HL-60 (cell line): ENCODE measurements around the gene HMCN2.

Experiments
- DNase-seq, 2 experiments: peaks; one replicate each; pipeline ENCODE4 v3.0.0-alpha.2; 2010 to 2020; ENCODE audit warnings: low read depth in 1 of 2, low spot score in 1 of 2
- H3K27ac ChIP-seq: fragments of 250-450 bp; sonication (Bioruptor Pico); replicated peaks from 2 replicates; pipeline ENCODE4 v1.5.1; 2020; ENCODE audit warnings: mild to moderate bottlenecking, moderate library complexity
- H3K27me3 ChIP-seq: fragments of 250-450 bp; sonication (Bioruptor Pico); 2 replicates; pipeline ENCODE4 v1.5.1; 2021; ENCODE audit warnings: mild to moderate bottlenecking, moderate library complexity; ENCODE audit not compliant: insufficient read depth, poor library complexity, severe bottlenecking
- H3K4me3 ChIP-seq: replicated peaks from 2 replicates; pipeline ENCODE4 v1.5.1; 2011; ENCODE audit warnings: mild to moderate bottlenecking, control low read depth, low read length; ENCODE audit not compliant: insufficient read depth
- CTCF ChIP-seq: IDR thresholded peaks from one replicate; pipeline ENCODE4 v1.5.1; 2011; ENCODE audit warnings: low read length, control low read depth, inconsistent platforms; ENCODE audit not compliant: insufficient read depth
- GABPA ChIP-seq: IDR thresholded peaks from 2 replicates; pipeline ENCODE4 v1.6.1; 2012; ENCODE audit warnings: low read depth
- POLR2AphosphoS5 ChIP-seq: IDR thresholded peaks from 2 replicates; pipeline ENCODE4 v1.6.1; 2012; ENCODE audit warnings: low read depth
- REST ChIP-seq: IDR thresholded peaks from 2 replicates; pipeline ENCODE4 v1.6.1; 2012; ENCODE audit warnings: low read depth; ENCODE audit not compliant: insufficient replicate concordance
- SPI1 ChIP-seq: IDR thresholded peaks from 2 replicates; pipeline ENCODE4 v1.6.1; 2012; ENCODE audit warnings: low read depth, mild to moderate bottlenecking, borderline replicate concordance

Gene HMCN2

GRCh38 chr9:130244548-130245165 lies 20.9 kb upstream of the HMCN2 start:
- H3K4me3 ChIP-seq: no peak overlapping the region
- no peak for TF ChIP-seq CTCF
- TF ChIP-seq GABPA: no peak
- no peak for TF ChIP-seq POLR2AphosphoS5
- no peak for TF ChIP-seq SPI1
- TF ChIP-seq REST: no peak
- no peak for DNase-seq
- H3K27ac ChIP-seq: no peak overlapping the region
- no peaks in the 10 kb centered on the region for H3K27me3 ChIP-seq

GRCh38 chr9:130245474-130245873 lies 20.1 kb upstream of the HMCN2 start:
- H3K4me3 ChIP-seq: no peak overlapping the region
- no peak for DNase-seq
- H3K27ac ChIP-seq: no peak overlapping the region
- no peaks in the 10 kb centered on the region for H3K27me3 ChIP-seq
- TF ChIP-seq SPI1 (no peak), CTCF (no peak), REST (no peak), POLR2AphosphoS5 (no peak), GABPA (no peak)

- TF ChIP-seq SPI1 (no peak), REST (no peak), GABPA (no peak), POLR2AphosphoS5 (no peak), CTCF (no peak)
- no peak overlapping the region for H3K27ac ChIP-seq
- no peaks in the 10 kb centered on the region for H3K27me3 ChIP-seq
- H3K4me3 ChIP-seq: no peak overlapping the region
- no peak for DNase-seq
These were observed 19.4 kb upstream of the HMCN2 start for GRCh38 chr9:130246126-130246525.
